ENCODE data around the gene ECM2. TPM values are rescaled to one million over a fixed set of nuclear protein-coding genes. Genes with fewer than 3 reads are reported as not detected.

Gene ECM2
- total RNA-seq (2022; extraction: Qiagen RNA extraction) = 0.09 to 0.17 TPM (median 0.13 TPM) in 5 replicates

GRCh38 chr9:92535940-92536850, at the start of gene ECM2:
TSS of gene ECM2 (minus strand) at chr9:92535990. CDS start at chr9:92522866, 13,124 bp downstream.

GRCh38 chr9:92482329-92482728, 53.5 kb downstream of the ECM2 start, which contains the start of gene ASPN:
TSS of gene ASPN (minus strand) at chr9:92482506.

Other genes starting within 250 kb of the ECM2 start
- gene IARS1, start 242.3 kb downstream of the ECM2 start, total RNA-seq (2022; extraction: Qiagen RNA extraction) = 94.9 to 128 TPM (median 101 TPM) in 5 replicates
- gene NOL8, start 210.6 kb downstream of the ECM2 start, total RNA-seq (2022; extraction: Qiagen RNA extraction) = 27.6 to 35.8 TPM (median 28.1 TPM) in 5 replicates
- gene CENPP, start 210.0 kb downstream of the ECM2 start, total RNA-seq (2022; extraction: Qiagen RNA extraction) = 6.8 to 7.9 TPM (median 7.0 TPM) in 5 replicates
- not detected in 5 replicates for gene OGN, start 131.4 kb downstream of the ECM2 start, total RNA-seq (2022; extraction: Qiagen RNA extraction)
- not detected in 5 replicates for gene OMD, start 111.5 kb downstream of the ECM2 start, total RNA-seq (2022; extraction: Qiagen RNA extraction)
- gene ASPN, start 53.5 kb downstream of the ECM2 start, total RNA-seq (2022; extraction: Qiagen RNA extraction) = not detected in 5 replicates
- 11.9 to 13.0 TPM (median 12.3 TPM) in 5 replicates for gene IPPK, start 134.1 kb upstream of the ECM2 start, total RNA-seq (2022; extraction: Qiagen RNA extraction)
- gene BICD2, start 228.8 kb upstream of the ECM2 start, total RNA-seq (2022; extraction: Qiagen RNA extraction) = 27.7 to 33.7 TPM (median 33.1 TPM) in 5 replicates

Data from A549 treated with Hydrocortisone at 1 μM for 4 hours (cell line).